Central memory CD8-positive, alpha-beta T cell (primary cell): ENCODE results near the gene BOLL.
"Not testable (repeated sequence)": the region's sequence is repeated elsewhere in the genome, so short reads cannot be mapped to it uniquely, and the experiment has no call there.

Source experiments
- ATAC-seq: fragments of 150-1000 bp; cut with Tn5 transposase; replicated peaks from 2 replicates; pipeline ENCODE4 v1.10.0; 2022; ENCODE audit warnings: mild to moderate bottlenecking, moderate FRiP score, moderate number of reproducible peaks; ENCODE audit not compliant: poor library complexity, severe bottlenecking; ENCODE audit errors: extremely low read depth
- DNase-seq, 2 donors: peaks; one replicate each; pipeline ENCODE4 v3.0.0; 2021; ENCODE audit warnings: low spot score in 2 of 2
- H3K27ac Mint-ChIP-seq: one replicate; pipeline ENCODE4 v1.8.0; 2022; ENCODE audit warnings: low read depth, mild to moderate bottlenecking, moderate library complexity, mixed read lengths
- H3K27me3 Mint-ChIP-seq: one replicate; pipeline ENCODE4 v1.8.0; 2022; ENCODE audit warnings: mixed read lengths
- H3K36me3 Mint-ChIP-seq: one replicate; pipeline ENCODE4 v1.8.0; 2022; ENCODE audit warnings: mild to moderate bottlenecking, moderate library complexity, mixed read lengths; ENCODE audit not compliant: insufficient read depth
- H3K4me1 Mint-ChIP-seq: one replicate; pipeline ENCODE4 v1.8.0; 2022; ENCODE audit warnings: mixed read lengths
- H3K4me3 Mint-ChIP-seq: one replicate; pipeline ENCODE4 v1.8.0; 2022; ENCODE audit warnings: mild to moderate bottlenecking, moderate library complexity, mixed read lengths
- H3K9me3 Mint-ChIP-seq: one replicate; pipeline ENCODE4 v1.8.0; 2022; ENCODE audit warnings: mixed read lengths

Gene BOLL

DNA sequence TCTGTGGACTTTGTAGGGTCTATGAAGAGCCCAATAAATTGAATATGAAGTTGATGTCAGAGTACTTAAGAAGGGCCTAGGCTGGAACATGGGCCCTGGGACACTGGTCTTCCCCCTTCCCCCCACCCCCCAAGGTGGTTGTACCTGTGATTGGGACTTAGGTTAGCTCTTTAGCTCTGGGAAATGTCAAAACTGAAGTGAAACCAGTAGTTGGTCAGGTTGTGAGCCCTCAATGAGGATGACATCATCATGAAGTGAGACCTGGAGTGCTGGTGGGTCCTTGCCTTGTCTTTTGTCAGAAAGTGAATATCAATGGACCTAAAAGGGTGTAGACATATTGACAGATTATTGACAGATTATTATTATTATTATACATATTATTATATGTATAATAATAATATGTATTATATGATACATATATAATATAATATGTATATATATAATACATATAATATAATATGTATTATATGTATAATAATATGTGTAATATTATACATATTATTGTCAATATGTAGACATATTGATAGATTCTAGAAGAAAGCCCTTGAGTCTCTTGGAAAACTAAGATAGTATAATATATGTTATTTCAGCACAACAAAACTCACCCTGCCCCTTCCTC is 74.6 kb downstream of the BOLL start:
- Mint-ChIP-seq H3K9me3 (no peaks in the 10 kb centered on the region), H3K36me3 (peaks cover 11% of the 10 kb centered on the region), H3K4me3 (no peak overlapping the region), H3K27me3 (no peaks in the 10 kb centered on the region), H3K4me1 (peaks cover 55% of the 10 kb centered on the region), H3K27ac (no peak overlapping the region)
- DNase-seq, result no peak
- no peak for ATAC-seq

DNA sequence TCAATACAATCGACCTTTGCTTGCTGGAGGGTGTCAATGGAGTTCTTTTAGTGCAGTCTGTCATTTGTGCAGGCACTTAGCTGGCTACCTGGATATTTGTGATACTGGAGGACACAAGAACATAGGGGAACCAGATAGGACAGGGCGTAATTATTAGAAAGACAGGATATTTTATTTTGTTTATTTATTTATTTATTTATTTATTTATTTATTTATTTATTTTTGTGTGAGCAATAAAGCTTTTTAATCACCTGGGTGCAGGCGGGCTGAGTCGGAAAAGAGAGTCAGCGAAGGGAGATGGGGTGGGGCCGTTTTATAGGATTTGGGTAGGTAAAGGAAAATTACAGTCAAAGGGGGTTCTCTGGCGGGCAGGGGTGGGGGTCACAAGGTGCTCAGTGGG is 76.0 kb downstream of the BOLL start:
- not testable (repeated sequence) for H3K27ac Mint-ChIP-seq, H3K27me3 Mint-ChIP-seq, H3K9me3 Mint-ChIP-seq, DNase-seq, ATAC-seq
- H3K4me3 Mint-ChIP-seq, result peak overlapping the region; percentile 4
- peaks cover 19% of the 10 kb centered on the region for H3K36me3 Mint-ChIP-seq
- peaks cover 59% of the 10 kb centered on the region for H3K4me1 Mint-ChIP-seq

DNA sequence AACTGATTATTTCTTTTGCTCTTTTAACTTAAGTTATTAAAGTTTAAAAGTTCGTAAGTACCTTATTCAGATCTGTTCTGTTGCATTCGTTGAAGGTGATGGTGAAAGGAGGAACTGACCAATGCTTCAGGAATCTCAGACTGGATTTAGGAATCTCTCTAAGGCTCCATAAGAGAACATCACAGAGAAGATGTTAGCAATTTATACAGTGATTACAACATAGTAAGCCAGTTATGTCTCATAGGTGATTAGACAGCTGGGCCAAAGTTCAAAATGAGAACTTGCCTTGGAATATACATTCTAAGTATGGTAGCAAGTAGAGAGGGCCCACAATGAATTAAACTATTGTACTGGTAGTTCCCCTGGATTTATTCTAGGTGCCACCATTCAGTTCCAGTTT is 76.8 kb downstream of the BOLL start:
- no peak overlapping the region for H3K27ac Mint-ChIP-seq
- H3K36me3 Mint-ChIP-seq, result peaks cover 19% of the 10 kb centered on the region
- no peak overlapping the region for H3K4me3 Mint-ChIP-seq
- H3K9me3 Mint-ChIP-seq, result no peaks in the 10 kb centered on the region
- peaks cover 58% of the 10 kb centered on the region for H3K4me1 Mint-ChIP-seq
- H3K27me3 Mint-ChIP-seq, result no peaks in the 10 kb centered on the region
- ATAC-seq (no peak), DNase-seq (no peak)

DNA sequence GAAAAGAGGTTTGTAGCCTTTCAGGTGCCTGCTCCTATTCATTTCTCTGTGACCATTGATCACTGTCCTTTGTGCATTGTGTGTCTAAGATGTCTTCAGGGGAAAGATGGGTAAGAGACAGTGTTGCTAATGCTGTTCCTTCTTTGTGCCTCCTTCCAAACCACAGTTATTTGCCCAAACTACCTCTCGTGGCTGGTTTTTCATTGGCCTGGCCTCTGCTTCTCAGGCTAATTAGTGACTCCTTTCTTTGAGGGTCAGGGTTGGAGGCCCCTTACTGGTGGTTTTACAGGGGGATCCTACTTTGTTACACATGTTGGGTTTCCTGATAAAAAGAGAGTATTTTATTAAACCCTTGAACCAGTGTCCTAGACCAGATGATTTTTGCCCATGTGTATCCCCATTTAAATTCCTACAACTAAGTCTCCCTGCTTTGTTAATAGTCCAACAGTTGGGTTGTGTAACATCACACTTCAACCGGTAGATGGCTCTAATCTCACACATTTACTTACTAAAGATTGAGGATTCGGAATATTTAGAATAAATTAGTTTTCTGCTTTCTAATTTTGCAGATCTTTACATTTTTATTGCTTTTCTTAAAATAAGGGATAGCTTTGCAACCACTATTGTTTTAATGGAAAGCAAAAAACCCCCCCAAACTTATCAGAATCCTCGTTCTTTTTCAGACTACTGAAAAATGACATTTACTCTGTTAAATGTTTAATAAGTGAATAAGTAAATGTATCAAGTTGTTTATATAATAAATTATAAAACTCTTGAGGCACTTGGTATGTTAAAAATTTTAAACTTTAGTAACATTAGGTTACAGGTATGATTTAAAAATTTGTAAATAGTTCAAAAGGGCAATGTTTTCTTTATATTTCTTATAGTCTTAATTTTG is 77.6 kb downstream of the BOLL start:
- peaks cover 19% of the 10 kb centered on the region for H3K36me3 Mint-ChIP-seq

DNA sequence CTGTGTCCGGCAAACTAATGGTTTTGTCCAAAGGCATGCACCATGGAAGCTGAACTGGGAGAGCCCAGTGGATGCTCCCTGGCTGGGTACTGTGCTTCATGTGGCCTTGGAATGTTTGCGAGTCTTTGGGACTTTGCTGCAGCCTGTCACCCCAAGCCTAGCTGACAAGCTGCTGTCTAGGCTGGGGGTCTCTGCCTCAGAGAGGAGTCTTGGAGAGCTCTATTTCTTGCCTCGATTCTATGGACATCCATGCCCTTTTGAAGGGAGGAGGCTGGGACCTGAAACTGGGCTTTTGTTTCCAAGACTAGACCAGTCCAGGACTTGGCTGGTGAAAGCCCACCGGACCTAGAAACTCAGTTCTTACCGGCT is 78.3 kb downstream of the BOLL start:
- no peaks in the 10 kb centered on the region for H3K27me3 Mint-ChIP-seq
- H3K27ac Mint-ChIP-seq, result peak overlapping the region; percentile 89
- H3K36me3 Mint-ChIP-seq, result peaks cover 19% of the 10 kb centered on the region
- peaks cover 53% of the 10 kb centered on the region for H3K4me1 Mint-ChIP-seq
- DNase-seq (no peak), ATAC-seq (no peak)
- H3K4me3 Mint-ChIP-seq, result peak overlapping the region; percentile 90
- H3K9me3 Mint-ChIP-seq, result no peaks in the 10 kb centered on the region

More for the DNA sequence above, 77.6 kb downstream of the BOLL start:
- H3K4me1 Mint-ChIP-seq, result peaks cover 53% of the 10 kb centered on the region
- H3K27me3 Mint-ChIP-seq, result no peaks in the 10 kb centered on the region
- DNase-seq (no peak), ATAC-seq (no peak)
- no peaks in the 10 kb centered on the region for H3K9me3 Mint-ChIP-seq
- H3K27ac Mint-ChIP-seq, result no peak overlapping the region
- H3K4me3 Mint-ChIP-seq, result peak overlapping the region; percentile 90

DNA sequence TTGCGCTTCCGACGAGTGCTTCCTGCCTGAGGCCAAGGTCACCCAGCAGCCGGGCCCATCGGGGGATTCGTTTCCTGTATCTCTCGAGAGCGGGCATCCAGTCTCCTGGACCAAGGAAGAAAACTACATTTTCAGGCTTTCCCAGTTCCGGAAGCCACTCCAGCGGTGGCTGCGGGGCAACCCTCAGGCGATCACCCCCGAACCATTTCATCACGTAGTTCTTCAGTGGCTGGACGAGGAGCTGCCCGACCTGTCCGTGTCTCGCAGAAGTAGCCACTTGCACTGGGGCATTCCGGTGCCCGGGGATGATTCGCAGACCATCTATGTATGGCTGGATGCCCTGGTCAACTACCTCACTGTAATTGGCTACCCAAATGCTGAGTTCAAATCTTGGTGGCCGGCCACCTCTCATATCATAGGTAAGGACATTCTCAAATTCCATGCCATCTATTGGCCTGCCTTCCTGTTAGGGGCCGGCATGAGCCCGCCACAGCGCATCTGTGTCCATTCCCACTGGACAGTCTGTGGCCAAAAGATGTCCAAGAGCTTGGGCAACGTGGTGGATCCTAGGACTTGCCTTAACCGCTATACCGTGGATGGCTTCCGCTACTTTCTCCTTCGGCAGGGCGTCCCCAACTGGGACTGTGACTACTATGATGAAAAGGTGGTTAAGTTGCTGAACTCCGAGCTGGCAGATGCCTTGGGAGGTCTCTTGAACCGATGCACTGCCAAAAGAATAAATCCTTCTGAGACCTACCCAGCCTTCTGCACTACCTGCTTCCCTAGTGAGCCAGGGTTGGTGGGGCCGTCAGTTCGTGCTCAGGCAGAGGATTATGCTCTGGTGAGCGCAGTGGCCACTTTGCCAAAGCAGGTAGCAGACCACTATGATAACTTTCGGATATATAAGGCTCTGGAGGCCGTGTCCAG is 78.9 kb downstream of the BOLL start:
- Mint-ChIP-seq H3K27ac (peak overlapping the region; percentile 89), H3K27me3 (no peaks in the 10 kb centered on the region), H3K4me1 (peaks cover 53% of the 10 kb centered on the region), H3K4me3 (peak overlapping the region; percentile 90), H3K36me3 (peaks cover 17% of the 10 kb centered on the region), H3K9me3 (no peaks in the 10 kb centered on the region)
- DNase-seq (peak in 1 of 2 donors; percentile 23), ATAC-seq (no peak)

DNA sequence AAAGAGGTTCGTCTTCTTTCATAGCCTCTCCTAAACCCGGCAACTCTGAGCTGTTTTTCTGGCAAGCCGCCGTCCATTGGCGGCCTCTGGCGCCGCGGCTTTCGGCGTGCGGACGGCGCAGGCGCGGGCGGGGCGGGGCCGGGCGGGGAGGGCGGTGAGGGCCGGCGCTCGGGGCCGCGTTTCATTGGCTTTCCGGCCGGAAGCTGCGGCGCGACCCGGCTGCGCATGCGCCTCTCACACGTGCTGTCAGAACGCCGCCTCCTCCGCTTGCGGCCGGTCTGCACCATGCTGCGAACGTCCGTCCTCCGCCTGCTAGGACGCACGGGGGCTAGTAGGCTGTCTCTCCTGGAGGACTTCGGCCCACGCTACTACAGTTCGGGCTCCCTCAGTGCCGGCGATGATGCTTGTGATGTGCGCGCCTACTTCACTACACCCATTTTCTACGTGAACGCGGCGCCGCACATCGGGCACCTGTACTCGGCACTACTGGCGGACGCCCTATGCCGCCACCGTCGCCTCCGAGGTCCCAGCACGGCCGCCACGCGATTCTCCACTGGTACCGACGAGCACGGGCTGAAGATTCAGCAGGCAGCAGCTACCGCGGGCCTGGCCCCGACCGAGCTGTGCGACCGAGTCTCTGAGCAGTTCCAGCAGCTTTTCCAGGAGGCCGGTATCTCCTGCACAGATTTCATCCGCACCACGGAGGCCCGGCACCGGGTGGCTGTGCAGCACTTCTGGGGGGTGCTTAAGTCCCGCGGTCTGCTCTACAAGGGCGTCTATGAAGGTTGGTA is 79.8 kb downstream of the BOLL start, which contains the start of gene MARS2:
Gene MARS2, plus strand, starts transcription at position 249 of the 791 bp plus-strand sequence. Its CDS starts 37 bp downstream, at position 286.
- Mint-ChIP-seq H3K27ac (peak within 1 kb of the TSS; percentile 89), H3K4me3 (peak within 1 kb of the TSS; percentile 90), H3K4me1 (peaks cover 58% of the 10 kb centered on the region), H3K36me3 (peaks cover 17% of the 10 kb centered on the region), H3K9me3 (no peaks in the 10 kb centered on the region), H3K27me3 (peaks cover 8% of the 10 kb centered on the region)
- DNase-seq (peak; percentile 81 to 85), ATAC-seq (peak; percentile 80)

DNA sequence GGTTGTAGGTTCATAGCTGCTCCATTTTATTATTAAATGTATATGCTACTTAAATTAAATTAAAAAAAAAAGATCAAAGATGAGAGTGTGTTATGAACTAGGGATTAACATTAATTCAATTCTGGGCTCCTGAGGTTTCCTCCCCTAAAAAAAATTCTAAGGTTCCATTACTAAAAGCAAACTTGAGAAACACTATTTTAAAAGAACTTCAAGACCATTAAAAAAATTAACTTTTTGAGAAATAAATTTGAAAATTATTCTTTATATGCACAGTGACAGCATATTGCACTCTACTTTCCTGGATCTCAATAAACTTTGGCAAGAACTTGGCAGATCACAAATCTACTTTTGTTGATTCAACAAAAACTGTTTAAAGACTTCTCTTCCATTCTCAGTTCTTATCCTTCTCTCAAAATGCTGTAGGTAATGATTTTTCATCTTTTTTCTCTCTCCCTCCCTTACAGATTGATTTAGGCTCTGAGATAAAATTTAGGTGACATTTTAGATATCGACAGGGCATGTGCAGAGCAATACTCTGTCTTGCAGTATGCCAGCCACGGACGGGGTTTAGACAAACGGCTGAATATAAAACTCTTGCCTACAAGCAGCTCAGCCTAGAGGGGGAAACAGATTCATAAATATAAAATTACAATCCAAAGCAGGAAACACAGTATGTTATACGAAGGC is 80.5 kb downstream of the BOLL start:
- H3K4me3 Mint-ChIP-seq, result peak overlapping the region; percentile 90
- peaks cover 15% of the 10 kb centered on the region for H3K36me3 Mint-ChIP-seq
- ATAC-seq, result peak; percentile 53
- H3K9me3 Mint-ChIP-seq, result no peaks in the 10 kb centered on the region
- H3K27ac Mint-ChIP-seq, result peak overlapping the region; percentile 89
- H3K4me1 Mint-ChIP-seq, result peaks cover 50% of the 10 kb centered on the region
- no peak for DNase-seq
- peaks cover 11% of the 10 kb centered on the region for H3K27me3 Mint-ChIP-seq

DNA sequence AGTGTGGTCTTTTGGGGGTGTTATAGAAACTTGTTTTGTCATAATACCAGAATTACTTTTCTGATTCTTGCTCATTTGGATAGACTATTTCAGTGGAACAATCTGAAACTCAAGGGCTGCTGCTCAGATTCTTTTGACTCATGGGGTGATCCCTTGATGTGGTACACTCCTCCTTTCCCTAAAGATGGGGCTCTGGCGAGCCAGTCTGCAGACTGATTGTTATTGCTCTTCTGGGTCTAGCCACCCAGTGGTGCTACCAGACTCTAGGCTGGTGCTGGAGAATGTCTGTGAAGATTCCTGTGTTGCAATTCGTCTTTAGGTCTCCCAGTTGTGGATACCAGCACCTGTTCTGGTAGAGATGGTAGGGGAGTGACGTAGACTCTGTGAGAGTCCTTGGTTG is 84.2 kb downstream of the BOLL start:
- ATAC-seq (no peak), DNase-seq (no peak)
- peaks cover 11% of the 10 kb centered on the region for H3K36me3 Mint-ChIP-seq
- H3K4me1 Mint-ChIP-seq, result peaks cover 25% of the 10 kb centered on the region
- no peak overlapping the region for H3K27ac Mint-ChIP-seq
- H3K27me3 Mint-ChIP-seq, result peaks cover 11% of the 10 kb centered on the region
- H3K4me3 Mint-ChIP-seq, result no peak overlapping the region
- no peaks in the 10 kb centered on the region for H3K9me3 Mint-ChIP-seq

DNA sequence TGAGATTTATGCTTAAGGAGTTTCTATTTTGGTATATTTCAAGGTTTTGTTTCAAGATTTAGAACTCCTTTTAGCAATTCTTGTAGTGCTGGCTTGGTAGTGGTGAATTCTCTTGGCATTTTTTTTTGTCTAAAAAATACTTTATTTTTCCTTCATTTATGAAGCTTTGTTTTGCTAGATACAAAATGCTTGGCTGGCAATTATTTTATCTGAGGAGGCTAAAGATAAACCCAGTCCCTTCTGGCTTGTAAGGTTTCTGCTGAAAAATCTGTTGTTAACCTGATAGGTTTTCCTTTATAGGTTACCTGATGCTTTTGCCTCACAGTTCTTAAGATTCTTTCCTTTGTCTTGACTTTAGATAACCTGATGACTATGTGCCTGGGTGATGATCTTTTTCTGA is 85.4 kb downstream of the BOLL start:
- H3K27ac Mint-ChIP-seq, H3K4me3 Mint-ChIP-seq, H3K36me3 Mint-ChIP-seq, ATAC-seq, H3K9me3 Mint-ChIP-seq, DNase-seq: not testable (repeated sequence)
- Mint-ChIP-seq H3K27me3 (peaks cover 15% of the 10 kb centered on the region), H3K4me1 (peaks cover 19% of the 10 kb centered on the region)

DNA sequence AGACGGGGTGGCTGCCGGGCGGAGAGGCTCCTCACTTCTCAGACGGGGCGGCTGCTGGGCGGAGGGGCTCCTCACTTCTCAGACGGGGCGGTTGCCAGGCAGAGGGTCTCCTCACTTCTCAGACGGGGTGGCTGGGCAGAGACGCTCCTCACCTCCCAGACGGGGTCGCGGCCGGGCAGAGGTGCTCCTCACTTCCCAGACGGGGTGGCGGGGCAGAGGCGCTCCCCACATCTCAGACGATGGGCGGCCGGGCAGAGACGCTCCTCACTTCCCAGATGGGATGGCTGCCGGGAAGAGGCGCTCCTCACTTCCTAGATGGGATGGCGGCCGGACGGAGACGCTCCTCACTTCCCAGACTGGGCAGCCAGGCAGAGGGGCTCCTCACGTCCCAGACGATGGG is 88.5 kb downstream of the BOLL start:
- not testable (repeated sequence) for DNase-seq, H3K4me3 Mint-ChIP-seq, H3K36me3 Mint-ChIP-seq, H3K27ac Mint-ChIP-seq, H3K9me3 Mint-ChIP-seq, ATAC-seq
- H3K27me3 Mint-ChIP-seq, result peaks cover 26% of the 10 kb centered on the region
- H3K4me1 Mint-ChIP-seq, result peaks cover 20% of the 10 kb centered on the region
